Measurements from ENCODE around the gene METTL9.
"Not testable (repeated sequence)": the region's sequence is repeated elsewhere in the genome, so short reads cannot be mapped to it uniquely, and the experiment has no call there.

DNA sequence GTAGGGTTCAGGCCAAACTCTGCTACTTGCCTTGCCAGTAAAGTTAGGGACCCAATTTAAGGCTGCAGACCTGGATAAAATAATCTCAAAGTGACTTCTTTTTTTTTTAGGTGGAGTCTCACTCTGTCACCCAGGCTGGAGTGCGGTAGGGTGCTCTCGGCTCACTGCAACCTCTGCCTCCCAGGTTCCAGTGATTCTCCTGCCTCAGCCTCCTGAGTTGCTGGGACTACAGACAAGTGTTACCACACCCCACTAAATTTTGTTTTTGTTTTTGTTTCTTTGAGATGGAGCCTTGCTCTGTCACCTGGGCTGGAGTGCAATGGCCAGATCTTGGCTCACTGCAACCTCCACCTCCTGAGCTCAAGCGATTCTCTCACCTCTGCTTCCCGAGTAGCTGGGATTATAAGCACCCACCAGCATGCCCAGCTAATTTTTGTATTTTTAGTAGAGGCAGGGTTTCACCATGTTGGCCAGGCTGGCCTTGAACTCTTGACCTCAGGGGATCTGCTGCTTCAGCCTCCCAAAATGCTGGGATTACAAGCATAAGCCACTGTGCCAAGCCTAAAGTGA lies 43.3 kb upstream of the METTL9 start:
- not testable (repeated sequence) for TF ChIP-seq BDP1 (IDR thresholded peaks at IDR 0.05; ENCODE audit: insufficient read depth, insufficient read length); SUPT5H (IDR thresholded peaks at IDR 0.05); ZNF79 (CRISPR knock-in tag; IDR thresholded peaks at IDR 0.05; ENCODE audit: low read depth); HDAC2 (IDR thresholded peaks at IDR 0.05); JUND (IDR thresholded peaks at IDR 0.05; ENCODE audit: borderline replicate concordance, low read depth, low read length); JUND (tag; IDR thresholded peaks at IDR 0.05; ENCODE audit: borderline replicate concordance, low read depth, low read length); SMARCE1 (IDR thresholded peaks at IDR 0.05); ZNF224 (CRISPR knock-in tag; IDR thresholded peaks at IDR 0.05); SPI1 (IDR thresholded peaks at IDR 0.05; ENCODE audit: borderline replicate concordance, low read depth, low read length)
- TF ChIP-seq, protein P1, sequence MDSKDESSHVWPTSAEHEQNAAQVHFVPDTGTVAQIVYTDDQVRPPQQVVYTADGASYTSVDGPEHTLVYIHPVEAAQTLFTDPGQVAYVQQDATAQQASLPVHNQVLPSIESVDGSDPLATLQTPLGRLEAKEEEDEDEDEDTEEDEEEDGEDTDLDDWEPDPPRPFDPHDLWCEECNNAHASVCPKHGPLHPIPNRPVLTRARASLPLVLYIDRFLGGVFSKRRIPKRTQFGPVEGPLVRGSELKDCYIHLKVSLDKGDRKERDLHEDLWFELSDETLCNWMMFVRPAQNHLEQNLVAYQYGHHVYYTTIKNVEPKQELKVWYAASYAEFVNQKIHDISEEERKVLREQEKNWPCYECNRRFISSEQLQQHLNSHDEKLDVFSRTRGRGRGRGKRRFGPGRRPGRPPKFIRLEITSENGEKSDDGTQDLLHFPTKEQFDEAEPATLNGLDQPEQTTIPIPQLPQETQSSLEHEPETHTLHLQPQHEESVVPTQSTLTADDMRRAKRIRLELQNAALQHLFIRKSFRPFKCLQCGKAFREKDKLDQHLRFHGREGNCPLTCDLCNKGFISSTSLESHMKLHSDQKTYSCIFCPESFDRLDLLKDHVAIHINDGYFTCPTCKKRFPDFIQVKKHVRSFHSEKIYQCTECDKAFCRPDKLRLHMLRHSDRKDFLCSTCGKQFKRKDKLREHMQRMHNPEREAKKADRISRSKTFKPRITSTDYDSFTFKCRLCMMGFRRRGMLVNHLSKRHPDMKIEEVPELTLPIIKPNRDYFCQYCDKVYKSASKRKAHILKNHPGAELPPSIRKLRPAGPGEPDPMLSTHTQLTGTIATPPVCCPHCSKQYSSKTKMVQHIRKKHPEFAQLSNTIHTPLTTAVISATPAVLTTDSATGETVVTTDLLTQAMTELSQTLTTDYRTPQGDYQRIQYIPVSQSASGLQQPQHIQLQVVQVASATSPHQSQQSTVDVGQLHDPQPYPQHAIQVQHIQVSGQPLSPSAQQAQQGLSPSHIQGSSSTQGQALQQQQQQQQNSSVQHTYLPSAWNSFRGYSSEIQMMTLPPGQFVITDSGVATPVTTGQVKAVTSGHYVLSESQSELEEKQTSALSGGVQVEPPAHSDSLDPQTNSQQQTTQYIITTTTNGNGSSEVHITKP (IDR thresholded peaks at IDR 0.05; ENCODE audit: partially characterized antibody): not testable (repeated sequence)
- TF ChIP-seq, protein P2, sequence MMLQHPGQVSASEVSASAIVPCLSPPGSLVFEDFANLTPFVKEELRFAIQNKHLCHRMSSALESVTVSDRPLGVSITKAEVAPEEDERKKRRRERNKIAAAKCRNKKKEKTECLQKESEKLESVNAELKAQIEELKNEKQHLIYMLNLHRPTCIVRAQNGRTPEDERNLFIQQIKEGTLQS (IDR thresholded peaks at IDR 0.05): not testable (repeated sequence)
- TF ChIP-seq, protein P2 (CRISPR knock-in tag; conservative IDR thresholded peaks at IDR 0.05): not testable (repeated sequence)
- TF ChIP-seq, protein P3, sequence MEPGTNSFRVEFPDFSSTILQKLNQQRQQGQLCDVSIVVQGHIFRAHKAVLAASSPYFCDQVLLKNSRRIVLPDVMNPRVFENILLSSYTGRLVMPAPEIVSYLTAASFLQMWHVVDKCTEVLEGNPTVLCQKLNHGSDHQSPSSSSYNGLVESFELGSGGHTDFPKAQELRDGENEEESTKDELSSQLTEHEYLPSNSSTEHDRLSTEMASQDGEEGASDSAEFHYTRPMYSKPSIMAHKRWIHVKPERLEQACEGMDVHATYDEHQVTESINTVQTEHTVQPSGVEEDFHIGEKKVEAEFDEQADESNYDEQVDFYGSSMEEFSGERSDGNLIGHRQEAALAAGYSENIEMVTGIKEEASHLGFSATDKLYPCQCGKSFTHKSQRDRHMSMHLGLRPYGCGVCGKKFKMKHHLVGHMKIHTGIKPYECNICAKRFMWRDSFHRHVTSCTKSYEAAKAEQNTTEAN (CRISPR knock-in tag; IDR thresholded peaks at IDR 0.05): not testable (repeated sequence)
- TF ChIP-seq, protein P4, sequence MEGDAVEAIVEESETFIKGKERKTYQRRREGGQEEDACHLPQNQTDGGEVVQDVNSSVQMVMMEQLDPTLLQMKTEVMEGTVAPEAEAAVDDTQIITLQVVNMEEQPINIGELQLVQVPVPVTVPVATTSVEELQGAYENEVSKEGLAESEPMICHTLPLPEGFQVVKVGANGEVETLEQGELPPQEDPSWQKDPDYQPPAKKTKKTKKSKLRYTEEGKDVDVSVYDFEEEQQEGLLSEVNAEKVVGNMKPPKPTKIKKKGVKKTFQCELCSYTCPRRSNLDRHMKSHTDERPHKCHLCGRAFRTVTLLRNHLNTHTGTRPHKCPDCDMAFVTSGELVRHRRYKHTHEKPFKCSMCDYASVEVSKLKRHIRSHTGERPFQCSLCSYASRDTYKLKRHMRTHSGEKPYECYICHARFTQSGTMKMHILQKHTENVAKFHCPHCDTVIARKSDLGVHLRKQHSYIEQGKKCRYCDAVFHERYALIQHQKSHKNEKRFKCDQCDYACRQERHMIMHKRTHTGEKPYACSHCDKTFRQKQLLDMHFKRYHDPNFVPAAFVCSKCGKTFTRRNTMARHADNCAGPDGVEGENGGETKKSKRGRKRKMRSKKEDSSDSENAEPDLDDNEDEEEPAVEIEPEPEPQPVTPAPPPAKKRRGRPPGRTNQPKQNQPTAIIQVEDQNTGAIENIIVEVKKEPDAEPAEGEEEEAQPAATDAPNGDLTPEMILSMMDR (IDR thresholded peaks at IDR 0.05 in 2 of 3, conservative IDR thresholded peaks at IDR 0.05 in 1 of 3; ENCODE audit: insufficient read depth in 2 of 3, low read depth in 1 of 3, low read length in 3 of 3): not testable (repeated sequence)

Data from K562 (cell line).